ENCODE results near the gene ITGA11.

Gene ITGA11

DNA sequence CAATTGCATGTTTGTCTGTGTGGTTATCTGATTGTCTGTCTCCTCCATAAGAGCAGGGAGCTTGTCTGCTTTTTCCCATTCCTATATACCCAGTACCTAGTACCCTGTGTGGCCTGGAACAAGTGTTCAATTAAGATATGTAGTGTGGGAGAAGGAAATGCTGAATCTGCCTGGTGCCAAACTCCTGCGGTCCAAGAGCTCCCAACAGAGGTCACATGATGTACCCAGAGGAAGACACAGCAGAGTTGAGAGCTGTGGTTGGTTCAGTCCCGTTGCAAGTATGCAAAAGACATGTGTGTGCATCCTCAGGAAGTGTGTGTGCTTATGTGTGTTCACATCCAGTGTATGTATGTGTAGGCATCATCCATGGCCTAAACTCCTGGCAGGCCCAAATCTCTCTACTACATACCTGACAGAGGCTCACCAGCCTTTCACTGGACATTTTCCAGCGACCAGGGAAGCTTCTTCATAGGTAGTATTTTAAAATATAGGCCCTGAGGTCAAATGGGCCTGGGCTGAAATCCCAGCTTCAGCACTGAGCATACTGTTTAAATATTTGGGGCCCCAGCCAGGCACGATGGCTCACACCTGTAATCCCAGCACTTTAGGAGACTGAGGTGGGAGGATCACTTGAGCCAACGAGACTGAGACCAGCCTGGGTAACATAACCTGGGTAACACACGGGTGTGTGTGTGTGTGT, 34.0 kb upstream of the ITGA11 start:
- Mint-ChIP-seq H3K9me3 (no peaks in the 10 kb centered on the region), H3K36me3 (ENCODE audit: low read depth) (no peaks in the 10 kb centered on the region), H3K27me3 (ENCODE audit: low read depth) (peaks cover 20% of the 10 kb centered on the region), H3K4me1 (ENCODE audit: low read depth) (no peaks in the 10 kb centered on the region), H3K27ac (no peak overlapping the region), H3K4me3 (no peak overlapping the region)

DNA sequence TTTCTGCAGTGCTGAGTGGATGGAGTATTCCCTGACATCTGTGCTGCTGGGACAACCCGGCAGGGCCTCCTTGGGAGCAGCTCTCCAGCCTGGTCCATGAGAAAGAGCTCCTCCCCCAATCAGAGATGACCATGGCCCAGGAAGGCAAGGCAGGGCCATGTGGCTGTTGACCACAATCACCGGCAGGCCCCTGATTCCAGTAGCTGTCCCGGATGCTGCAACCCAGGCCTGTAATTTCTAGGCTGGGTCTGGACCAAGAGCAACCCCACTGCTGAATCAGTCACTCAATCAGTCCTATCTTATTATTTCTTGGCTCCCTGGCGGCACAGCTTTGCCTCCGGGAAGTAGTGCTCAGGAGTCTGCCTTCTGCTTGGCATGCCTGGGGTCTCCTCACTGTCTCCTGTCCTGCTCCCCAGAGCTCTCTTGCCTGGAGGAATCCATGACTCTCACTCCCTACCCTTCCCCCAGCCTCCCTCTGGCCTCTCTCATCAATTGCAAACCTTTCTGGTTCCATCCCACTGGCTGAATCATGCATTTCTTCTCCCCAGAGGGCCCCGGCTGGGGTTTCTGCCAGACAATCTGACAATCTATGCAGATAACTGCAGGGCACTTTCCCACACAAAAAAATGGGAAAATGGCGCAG, 32.6 kb upstream of the ITGA11 start:
- H3K4me3 Mint-ChIP-seq = no peak overlapping the region
- H3K4me1 Mint-ChIP-seq (ENCODE audit: low read depth) = no peaks in the 10 kb centered on the region
- H3K9me3 Mint-ChIP-seq = no peaks in the 10 kb centered on the region
- peaks cover 18% of the 10 kb centered on the region for H3K27me3 Mint-ChIP-seq (ENCODE audit: low read depth)
- no peak overlapping the region for H3K27ac Mint-ChIP-seq
- H3K36me3 Mint-ChIP-seq (ENCODE audit: low read depth) = no peaks in the 10 kb centered on the region

DNA sequence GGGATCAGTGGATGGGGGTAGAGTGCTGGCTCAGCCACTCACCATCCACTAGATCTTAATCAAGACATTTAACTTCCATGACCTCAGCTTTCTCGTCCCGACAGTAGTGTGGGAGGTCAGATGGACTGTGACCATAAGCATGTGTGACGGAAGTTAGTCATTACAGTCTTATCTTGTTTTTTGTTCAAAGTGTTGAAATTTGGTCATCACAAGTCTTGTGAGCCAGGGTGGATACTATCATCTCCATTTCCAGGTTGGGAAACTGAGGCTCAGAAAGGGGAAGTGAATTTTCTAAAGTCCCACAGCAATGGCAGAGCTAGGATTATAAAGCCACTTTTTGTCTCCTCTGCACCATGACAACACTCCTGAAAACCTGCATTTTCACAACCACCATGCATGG, 32.0 kb upstream of the ITGA11 start:
- H3K4me3 Mint-ChIP-seq = no peak overlapping the region
- H3K9me3 Mint-ChIP-seq = no peaks in the 10 kb centered on the region
- H3K4me1 Mint-ChIP-seq (ENCODE audit: low read depth) = no peaks in the 10 kb centered on the region
- no peaks in the 10 kb centered on the region for H3K36me3 Mint-ChIP-seq (ENCODE audit: low read depth)
- peaks cover 16% of the 10 kb centered on the region for H3K27me3 Mint-ChIP-seq (ENCODE audit: low read depth)
- H3K27ac Mint-ChIP-seq = no peak overlapping the region

DNA sequence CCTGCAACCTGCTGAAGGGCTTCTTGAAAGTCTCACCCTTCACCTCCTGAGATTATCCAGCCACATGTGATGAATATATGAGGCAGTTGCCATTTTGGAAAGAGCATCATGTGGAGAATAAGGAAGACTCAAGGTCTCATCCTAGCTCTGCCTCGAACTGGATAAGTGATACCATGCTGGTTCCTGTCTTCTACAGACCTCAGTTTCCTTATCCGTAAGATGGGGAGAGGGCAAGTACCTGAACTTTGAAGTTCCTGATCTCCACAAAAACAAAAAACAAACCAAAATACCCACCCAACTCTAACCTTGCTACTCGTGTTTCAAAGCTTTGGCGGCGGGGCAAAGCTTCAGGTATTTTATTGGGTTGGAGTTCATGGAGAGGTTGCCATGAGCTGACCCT, 31.5 kb upstream of the ITGA11 start:
- Mint-ChIP-seq H3K9me3 (no peaks in the 10 kb centered on the region), H3K4me1 (ENCODE audit: low read depth) (no peaks in the 10 kb centered on the region), H3K36me3 (ENCODE audit: low read depth) (no peaks in the 10 kb centered on the region), H3K27me3 (ENCODE audit: low read depth) (peaks cover 21% of the 10 kb centered on the region), H3K4me3 (no peak overlapping the region), H3K27ac (no peak overlapping the region)

DNA sequence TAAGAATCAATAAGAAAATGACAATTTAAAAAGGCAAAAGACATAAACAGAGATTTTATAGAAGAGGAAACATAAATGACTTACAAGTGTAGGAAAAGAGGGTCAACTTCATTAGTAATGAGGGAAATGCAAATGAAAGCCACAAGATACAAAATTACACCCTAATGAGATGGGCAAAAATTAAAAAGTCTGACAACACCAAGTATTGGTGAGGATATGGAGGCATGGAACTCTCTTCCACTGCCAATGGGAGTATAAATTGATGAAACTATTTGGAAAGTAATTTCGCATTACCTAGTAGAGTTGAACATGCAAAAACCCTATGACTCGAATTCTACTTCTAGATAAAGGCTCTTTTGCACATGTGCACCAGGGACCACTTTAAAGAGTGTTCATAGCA, 28.2 kb upstream of the ITGA11 start:
- H3K4me1 Mint-ChIP-seq (ENCODE audit: low read depth) = no peaks in the 10 kb centered on the region

DNA sequence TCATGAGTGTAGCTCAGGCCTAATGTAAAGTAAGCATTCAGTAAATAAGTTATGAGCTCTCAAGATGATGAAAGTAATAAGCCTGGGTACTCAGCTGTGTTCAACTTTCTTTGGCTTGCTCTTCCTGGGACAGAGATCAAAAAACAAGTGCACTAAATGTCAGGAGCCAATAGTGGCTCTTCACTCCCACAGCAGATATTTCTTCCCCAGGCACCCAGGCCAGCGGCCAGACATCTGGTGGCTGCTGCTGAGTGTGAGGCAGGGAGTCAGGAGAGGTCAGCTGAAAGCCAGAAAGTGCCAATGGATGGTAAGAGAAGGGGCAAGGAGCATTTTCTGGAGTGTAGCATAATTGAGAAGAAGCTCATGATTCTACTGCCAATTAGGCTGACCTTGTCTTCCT, 18.2 kb upstream of the ITGA11 start:
- no peak overlapping the region for H3K4me3 Mint-ChIP-seq
- no peaks in the 10 kb centered on the region for H3K9me3 Mint-ChIP-seq
- H3K27me3 Mint-ChIP-seq (ENCODE audit: low read depth) = peaks cover 63% of the 10 kb centered on the region

More for the DNA sequence above, 28.2 kb upstream of the ITGA11 start:
- H3K4me3 Mint-ChIP-seq = no peak overlapping the region
- no peaks in the 10 kb centered on the region for H3K36me3 Mint-ChIP-seq (ENCODE audit: low read depth)
- no peak overlapping the region for H3K27ac Mint-ChIP-seq
- no peaks in the 10 kb centered on the region for H3K9me3 Mint-ChIP-seq
- peaks cover 23% of the 10 kb centered on the region for H3K27me3 Mint-ChIP-seq (ENCODE audit: low read depth)

DNA sequence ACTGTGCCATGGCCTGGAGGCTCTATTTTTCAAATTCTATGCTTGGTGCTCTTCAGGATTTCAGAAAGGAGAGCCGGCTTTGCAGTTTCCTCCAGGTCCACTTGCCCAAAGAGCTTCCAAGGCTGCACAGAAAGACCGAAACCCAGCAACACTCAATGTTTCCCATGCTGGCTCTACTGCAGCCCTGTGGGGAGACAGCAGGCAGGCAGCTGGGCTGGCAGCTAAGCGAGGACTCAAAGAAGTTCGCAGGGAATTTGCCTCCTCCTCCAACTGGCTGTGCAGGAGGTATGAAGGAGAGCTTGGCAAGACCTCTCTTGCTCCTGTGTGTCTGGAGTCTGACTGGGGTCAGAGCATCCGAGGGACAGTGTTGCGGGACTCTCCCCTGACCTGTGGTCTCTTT, 17.4 kb upstream of the ITGA11 start:
- Mint-ChIP-seq H3K4me1 (ENCODE audit: low read depth) (no peaks in the 10 kb centered on the region), H3K9me3 (no peaks in the 10 kb centered on the region), H3K27ac (no peak overlapping the region), H3K27me3 (ENCODE audit: low read depth) (peaks cover 58% of the 10 kb centered on the region), H3K36me3 (ENCODE audit: low read depth) (no peaks in the 10 kb centered on the region), H3K4me3 (no peak overlapping the region)

More for the DNA sequence above, 18.2 kb upstream of the ITGA11 start:
- Mint-ChIP-seq H3K27ac (no peak overlapping the region), H3K36me3 (ENCODE audit: low read depth) (no peaks in the 10 kb centered on the region), H3K4me1 (ENCODE audit: low read depth) (no peaks in the 10 kb centered on the region)

DNA sequence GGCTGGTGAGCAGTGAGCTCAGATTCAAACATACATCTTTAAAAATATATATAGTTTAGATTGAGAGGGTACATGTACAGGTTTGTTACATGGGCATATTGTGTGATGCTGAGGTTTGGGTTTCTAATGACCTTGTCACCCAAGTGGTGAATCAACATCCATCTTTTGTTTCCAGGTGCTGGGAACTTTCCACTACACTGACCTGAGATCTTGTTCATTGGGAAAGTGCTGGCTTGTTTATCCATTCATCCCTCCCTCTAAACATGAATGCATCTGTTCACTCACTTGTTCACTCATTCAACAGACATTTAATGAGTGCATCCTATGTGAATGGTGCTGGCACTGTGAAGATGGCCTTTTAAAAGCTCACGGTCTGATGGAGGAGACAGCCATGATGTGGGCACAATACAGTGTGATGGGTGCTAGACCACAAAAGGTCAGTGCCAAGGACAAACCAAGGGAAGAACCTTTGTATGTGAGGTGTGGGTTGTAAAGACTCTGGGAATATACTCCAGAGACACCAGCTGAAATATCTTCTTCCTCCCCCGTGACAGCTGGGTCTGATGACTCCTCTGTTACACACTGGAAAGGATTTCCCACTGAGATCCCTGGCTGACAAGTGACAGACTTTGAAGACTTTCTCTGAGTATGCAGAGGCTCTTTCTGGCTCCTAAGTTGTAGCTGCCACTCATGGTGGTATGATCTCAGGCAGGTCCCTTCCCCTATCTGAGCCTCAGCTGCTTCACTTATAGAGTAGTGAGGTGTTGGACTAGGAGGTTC, 16.2 kb upstream of the ITGA11 start:
- peaks cover 56% of the 10 kb centered on the region for H3K27me3 Mint-ChIP-seq (ENCODE audit: low read depth)
- H3K4me1 Mint-ChIP-seq (ENCODE audit: low read depth) = no peaks in the 10 kb centered on the region
- H3K4me3 Mint-ChIP-seq = no peak overlapping the region

DNA sequence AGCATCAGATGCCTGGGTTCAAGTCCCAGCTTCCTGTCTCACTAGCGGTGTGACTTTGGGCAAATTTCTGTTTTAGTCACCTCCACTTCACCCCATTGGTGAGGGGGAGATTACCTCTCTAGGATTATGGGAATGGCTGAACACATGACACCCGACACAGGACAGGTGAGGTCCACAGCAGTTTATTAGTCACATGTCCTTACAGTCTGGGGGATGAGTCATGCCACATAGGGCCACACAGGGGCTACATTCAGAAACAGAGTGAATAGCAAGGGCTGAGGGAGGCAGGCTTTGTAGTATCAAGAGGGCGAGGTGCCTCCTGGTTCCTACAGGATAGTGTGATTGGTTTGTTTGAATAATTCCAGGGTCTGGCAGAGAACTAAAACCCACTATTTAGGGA, 15.2 kb upstream of the ITGA11 start:
- Mint-ChIP-seq H3K36me3 (ENCODE audit: low read depth) (no peaks in the 10 kb centered on the region), H3K9me3 (no peaks in the 10 kb centered on the region), H3K4me3 (no peak overlapping the region), H3K27me3 (ENCODE audit: low read depth) (peaks cover 56% of the 10 kb centered on the region), H3K27ac (no peak overlapping the region), H3K4me1 (ENCODE audit: low read depth) (no peaks in the 10 kb centered on the region)

More for the DNA sequence above, 16.2 kb upstream of the ITGA11 start:
- H3K9me3 Mint-ChIP-seq = no peaks in the 10 kb centered on the region
- H3K27ac Mint-ChIP-seq = no peak overlapping the region
- no peaks in the 10 kb centered on the region for H3K36me3 Mint-ChIP-seq (ENCODE audit: low read depth)

DNA sequence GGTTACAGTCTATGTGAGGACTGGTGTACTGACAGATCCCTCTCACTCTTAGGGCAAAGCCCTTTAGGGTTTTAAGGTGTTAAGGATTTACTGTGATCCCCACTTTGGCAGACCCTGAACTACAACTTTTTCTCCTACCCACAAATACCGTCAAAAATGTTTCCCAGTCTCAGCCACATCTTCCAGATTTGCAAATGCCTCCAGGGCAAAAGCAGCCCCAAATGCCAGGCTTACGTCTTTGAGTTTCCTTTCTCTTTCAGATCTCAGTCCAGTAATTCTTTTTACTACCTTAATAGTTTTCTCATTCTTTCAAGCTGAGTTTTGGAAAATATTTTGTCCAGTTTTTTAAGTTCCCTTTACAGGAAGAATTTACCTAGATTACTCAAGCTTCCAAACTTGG, 13.4 kb upstream of the ITGA11 start:
- H3K4me3 Mint-ChIP-seq = no peak overlapping the region
- no peak overlapping the region for H3K27ac Mint-ChIP-seq
- H3K9me3 Mint-ChIP-seq = no peaks in the 10 kb centered on the region
- no peaks in the 10 kb centered on the region for H3K36me3 Mint-ChIP-seq (ENCODE audit: low read depth)
- H3K4me1 Mint-ChIP-seq (ENCODE audit: low read depth) = no peaks in the 10 kb centered on the region
- H3K27me3 Mint-ChIP-seq (ENCODE audit: low read depth) = peaks cover 46% of the 10 kb centered on the region

DNA sequence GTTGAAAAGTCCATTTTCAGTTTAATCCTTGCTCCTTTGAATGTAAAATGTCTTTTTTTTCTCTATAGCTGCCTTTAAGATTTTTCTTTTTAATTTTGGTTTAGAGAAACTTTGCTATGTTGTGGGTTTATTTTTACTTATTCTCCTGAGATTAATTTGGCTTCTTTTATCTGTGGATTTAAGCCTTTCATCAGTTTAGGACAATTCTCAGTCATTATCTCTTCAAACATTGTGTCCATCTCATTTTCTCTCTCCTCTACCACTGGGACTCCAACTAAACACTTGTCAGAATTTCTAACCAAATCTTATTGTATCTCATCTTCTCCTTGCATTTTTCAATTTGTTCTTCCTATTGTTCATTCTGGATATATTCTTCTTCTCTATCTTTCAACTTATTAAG, 12.4 kb upstream of the ITGA11 start:
- H3K27me3 Mint-ChIP-seq (ENCODE audit: low read depth) = peaks cover 53% of the 10 kb centered on the region
- no peaks in the 10 kb centered on the region for H3K36me3 Mint-ChIP-seq (ENCODE audit: low read depth)
- H3K27ac Mint-ChIP-seq = no peak overlapping the region
- no peak overlapping the region for H3K4me3 Mint-ChIP-seq
- H3K9me3 Mint-ChIP-seq = no peaks in the 10 kb centered on the region
- H3K4me1 Mint-ChIP-seq (ENCODE audit: low read depth) = no peaks in the 10 kb centered on the region

DNA sequence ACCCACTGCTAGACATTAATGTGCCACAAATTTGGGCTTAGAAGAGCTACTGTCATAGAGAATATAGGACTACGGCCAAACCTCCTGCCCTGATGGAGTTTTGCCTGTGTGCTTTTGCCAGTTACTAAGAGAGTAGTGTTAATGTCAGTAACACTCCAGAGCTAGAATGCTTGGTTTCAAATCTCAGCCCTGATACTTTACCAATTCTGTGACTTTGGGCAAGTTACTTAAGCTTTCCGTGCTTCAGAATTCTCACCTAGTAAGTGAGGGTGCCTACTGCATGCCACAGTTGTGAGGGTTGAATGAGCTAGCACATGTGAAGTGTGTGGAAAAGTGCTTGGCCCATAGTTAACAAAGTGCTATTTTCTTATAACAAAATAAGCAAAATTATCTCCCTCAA, 10.9 kb upstream of the ITGA11 start:
- Mint-ChIP-seq H3K4me1 (ENCODE audit: low read depth) (no peaks in the 10 kb centered on the region), H3K36me3 (ENCODE audit: low read depth) (no peaks in the 10 kb centered on the region), H3K27ac (no peak overlapping the region), H3K9me3 (no peaks in the 10 kb centered on the region), H3K4me3 (no peak overlapping the region), H3K27me3 (ENCODE audit: low read depth) (peaks cover 64% of the 10 kb centered on the region)

DNA sequence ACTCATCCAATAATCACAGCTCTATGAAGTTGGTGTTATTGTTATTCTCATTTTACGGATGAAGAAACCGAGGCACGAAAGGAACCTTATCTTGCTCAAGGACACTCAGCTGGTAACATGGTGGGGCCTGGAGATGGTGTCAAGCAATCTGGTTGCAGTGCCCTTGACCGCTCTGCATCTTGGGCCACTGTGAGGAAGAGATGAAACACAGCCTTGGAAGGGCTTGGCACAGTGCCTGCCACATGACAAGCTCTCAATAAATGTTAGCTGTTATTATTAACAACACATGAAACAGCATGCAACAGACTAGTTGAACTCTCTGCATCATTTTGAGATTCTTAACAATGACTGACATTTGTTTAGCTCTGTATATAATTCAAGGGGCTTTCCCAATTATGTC, 10.1 kb upstream of the ITGA11 start:
- Mint-ChIP-seq H3K4me1 (ENCODE audit: low read depth) (no peaks in the 10 kb centered on the region), H3K9me3 (no peaks in the 10 kb centered on the region), H3K27ac (no peak overlapping the region), H3K4me3 (no peak overlapping the region), H3K36me3 (ENCODE audit: low read depth) (no peaks in the 10 kb centered on the region), H3K27me3 (ENCODE audit: low read depth) (peaks cover 73% of the 10 kb centered on the region)

DNA sequence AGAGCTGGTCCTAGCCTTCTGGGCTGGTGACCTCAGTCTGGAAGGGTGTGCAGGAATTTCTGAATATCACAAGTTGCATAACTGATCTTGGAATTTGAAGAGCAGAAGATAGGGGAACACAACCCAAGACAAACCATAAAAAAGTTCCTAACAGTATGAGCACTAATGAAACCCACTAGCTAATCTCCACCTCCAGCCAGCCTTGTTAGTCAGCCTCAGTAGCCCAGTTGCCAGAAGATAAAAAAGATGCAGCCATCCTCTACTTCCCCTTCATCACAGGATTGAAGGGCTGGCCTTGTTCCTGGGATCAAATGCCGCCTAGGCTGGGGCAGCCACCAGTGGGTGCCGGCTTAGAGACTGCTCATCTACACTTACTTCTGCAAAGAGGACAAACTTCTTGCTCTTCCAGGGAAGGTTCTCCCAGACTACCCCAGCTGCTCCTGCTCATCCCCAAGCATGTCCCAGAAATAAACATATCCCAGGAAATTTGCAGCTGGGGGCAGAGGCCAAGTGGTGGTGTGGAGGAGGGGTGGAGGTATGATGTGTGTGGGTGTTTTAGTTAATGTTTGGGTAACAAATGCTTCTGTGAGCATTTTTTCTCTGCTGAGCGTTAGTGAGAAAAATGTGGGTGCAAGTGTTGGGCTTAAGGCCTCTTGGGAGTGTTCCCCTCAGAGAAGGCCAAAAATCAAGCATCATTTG, 9.2 kb upstream of the ITGA11 start:
- H3K27ac Mint-ChIP-seq = no peak overlapping the region
- no peaks in the 10 kb centered on the region for H3K36me3 Mint-ChIP-seq (ENCODE audit: low read depth)
- no peaks in the 10 kb centered on the region for H3K9me3 Mint-ChIP-seq
- no peak overlapping the region for H3K4me3 Mint-ChIP-seq
- no peaks in the 10 kb centered on the region for H3K4me1 Mint-ChIP-seq (ENCODE audit: low read depth)
- peaks cover 68% of the 10 kb centered on the region for H3K27me3 Mint-ChIP-seq (ENCODE audit: low read depth)
